DMS114 treated with DMSO at 0.1 percent for 48 hours (cell line): Measurements from ENCODE around the gene LCLAT1.
"Not testable (repeated sequence)": the region's sequence is repeated elsewhere in the genome, so short reads cannot be mapped to it uniquely, and the experiment has no call there.

Experiments
- DNase-seq: peaks from one replicate; lab custom pipeline; 2025; ENCODE audit not compliant: unreplicated experiment; lab: John Stamatoyannopoulos, UW

The LCLAT1 gene

GRCh38 chr2:30453498-30453897 is 6.5 kb downstream of the LCLAT1 start:
- DNase-seq = no peak

- no peak for DNase-seq
These were observed 7.5 kb downstream of the LCLAT1 start for GRCh38 chr2:30454571-30454970.

GRCh38 chr2:30455114-30455738 is 8.2 kb downstream of the LCLAT1 start:
- DNase-seq = no peak

- no peak for DNase-seq
These were observed 9.1 kb downstream of the LCLAT1 start for GRCh38 chr2:30456106-30456505.

- no peak for DNase-seq
These were observed 9.5 kb downstream of the LCLAT1 start for GRCh38 chr2:30456579-30456978.

GRCh38 chr2:30457296-30457695 is 10.2 kb downstream of the LCLAT1 start:
- DNase-seq = no peak

GRCh38 chr2:30459140-30459539 is 12.1 kb downstream of the LCLAT1 start:
- DNase-seq = no peak

GRCh38 chr2:30462131-30462857 is 15.2 kb downstream of the LCLAT1 start:
- no peak for DNase-seq

- no peak for DNase-seq
These were observed 16.5 kb downstream of the LCLAT1 start for GRCh38 chr2:30463535-30463934.

GRCh38 chr2:30464544-30465170 is 17.6 kb downstream of the LCLAT1 start:
- DNase-seq = no peak

- DNase-seq = no peak
These were observed 18.1 kb downstream of the LCLAT1 start for GRCh38 chr2:30465171-30465545.

- DNase-seq = no peak
These were observed 19.2 kb downstream of the LCLAT1 start for GRCh38 chr2:30466216-30466615.

GRCh38 chr2:30467062-30467826 is 20.2 kb downstream of the LCLAT1 start:
- not testable (repeated sequence) for DNase-seq

- DNase-seq = no peak
These were observed 23.4 kb downstream of the LCLAT1 start for GRCh38 chr2:30470426-30470825.

GRCh38 chr2:30472326-30472725 is 25.3 kb downstream of the LCLAT1 start:
- DNase-seq = no peak

- no peak for DNase-seq
These were observed 28.5 kb downstream of the LCLAT1 start for GRCh38 chr2:30475542-30475941.

GRCh38 chr2:30476636-30477035 is 29.6 kb downstream of the LCLAT1 start:
- DNase-seq = no peak

GRCh38 chr2:30480703-30481322 is 33.8 kb downstream of the LCLAT1 start:
- DNase-seq = no peak

- DNase-seq = no peak
These were observed 34.3 kb downstream of the LCLAT1 start for GRCh38 chr2:30481323-30481800.

GRCh38 chr2:30482011-30482410 is 35.0 kb downstream of the LCLAT1 start:
- DNase-seq = no peak

GRCh38 chr2:30484145-30484544 is 37.1 kb downstream of the LCLAT1 start:
- DNase-seq = no peak
